Measurements from ENCODE around the gene STAT1. TPM values are rescaled to one million over a fixed set of nuclear protein-coding genes. Genes with fewer than 3 reads are reported as not detected.

STAT1 gene
- polyA plus RNA-seq, 1 experiment = 130 TPM

- Histone ChIP-seq H3K4me3 (ENCODE audit: low read depth, low read length) (no peak overlapping the region), H3K27ac (ENCODE audit: low read depth, low read length) (no peak overlapping the region), H3K27me3 (ENCODE audit: control insufficient read depth, insufficient read depth, low read length) (no peaks in the 10 kb centered on the region), H3K9me3 (ENCODE audit: control insufficient read depth, insufficient read depth, low read length) (no peaks in the 10 kb centered on the region)
- DNase-seq (ENCODE audit: low read depth, low spot score) = no peak
- TF ChIP-seq CTCF (IDR thresholded peaks at IDR 0.05; ENCODE audit: low read depth, low read length) = no peak
- ChIA-PET POLR2A (no interaction called here), CTCF (no interaction called here)
These were observed 39.2 kb downstream of the STAT1 start for GRCh38 chr2:190974629-190975361.

GRCh38 chr2:190973726-190974628 is 40.0 kb downstream of the STAT1 start:
- no peak for DNase-seq (ENCODE audit: low read depth, low spot score)
- Histone ChIP-seq H3K27me3 (ENCODE audit: control insufficient read depth, insufficient read depth, low read length) (no peaks in the 10 kb centered on the region), H3K9me3 (ENCODE audit: control insufficient read depth, insufficient read depth, low read length) (no peaks in the 10 kb centered on the region), H3K4me3 (ENCODE audit: low read depth, low read length) (no peak overlapping the region), H3K27ac (ENCODE audit: low read depth, low read length) (no peak overlapping the region)
- ChIA-PET POLR2A (no interaction called here), CTCF (interaction anchor here (0.9 kb wide), 1 partner anchor 123 kb away, joined by 3 read pairs; no protein-coding TSS in a partner anchor)
- no peak for TF ChIP-seq CTCF (IDR thresholded peaks at IDR 0.05; ENCODE audit: low read depth, low read length)

GRCh38 chr2:190973262-190973661 is 40.7 kb downstream of the STAT1 start:
- no peaks in the 10 kb centered on the region for H3K9me3 ChIP-seq (ENCODE audit: control insufficient read depth, insufficient read depth, low read length)
- CTCF ChIA-PET = interaction anchor here (0.9 kb wide), 1 partner anchor 123 kb away, joined by 3 read pairs; no protein-coding TSS in a partner anchor
- H3K27me3 ChIP-seq (ENCODE audit: control insufficient read depth, insufficient read depth, low read length) = no peaks in the 10 kb centered on the region
- H3K4me3 ChIP-seq (ENCODE audit: low read depth, low read length) = no peak overlapping the region
- H3K27ac ChIP-seq (ENCODE audit: low read depth, low read length) = no peak overlapping the region
- POLR2A ChIA-PET = no interaction called here
- TF ChIP-seq CTCF (IDR thresholded peaks at IDR 0.05; ENCODE audit: low read depth, low read length) = no peak
- DNase-seq (ENCODE audit: low read depth, low spot score) = no peak

- H3K9me3 ChIP-seq (ENCODE audit: control insufficient read depth, insufficient read depth, low read length) = no peaks in the 10 kb centered on the region
- no peak overlapping the region for H3K4me3 ChIP-seq (ENCODE audit: low read depth, low read length)
- no peak overlapping the region for H3K27ac ChIP-seq (ENCODE audit: low read depth, low read length)
- no peaks in the 10 kb centered on the region for H3K27me3 ChIP-seq (ENCODE audit: control insufficient read depth, insufficient read depth, low read length)
- ChIA-PET POLR2A (no interaction called here), CTCF (interaction anchor here (0.9 kb wide), 1 partner anchor 122 kb away, joined by 3 read pairs; no protein-coding TSS in a partner anchor)
- no peak for TF ChIP-seq CTCF (IDR thresholded peaks at IDR 0.05; ENCODE audit: low read depth, low read length)
- DNase-seq (ENCODE audit: low read depth, low spot score) = no peak
These were observed 41.1 kb downstream of the STAT1 start for GRCh38 chr2:190972846-190973245.

- CTCF ChIA-PET = no interaction called here
- no peaks in the 10 kb centered on the region for H3K27me3 ChIP-seq (ENCODE audit: control insufficient read depth, insufficient read depth, low read length)
- TF ChIP-seq CTCF (IDR thresholded peaks at IDR 0.05; ENCODE audit: low read depth, low read length) = no peak
- no peak for DNase-seq (ENCODE audit: low read depth, low spot score)
- POLR2A ChIA-PET = no interaction called here
- H3K27ac ChIP-seq (ENCODE audit: low read depth, low read length) = no peak overlapping the region
- H3K4me3 ChIP-seq (ENCODE audit: low read depth, low read length) = no peak overlapping the region
- H3K9me3 ChIP-seq (ENCODE audit: control insufficient read depth, insufficient read depth, low read length) = no peaks in the 10 kb centered on the region
These were observed 41.8 kb downstream of the STAT1 start for GRCh38 chr2:190972213-190972612.
